CD4-positive, alpha-beta T cell treated with Interleukin-6 at 100 ng/mL for 8 hours (primary cell): ENCODE measurements around the gene DPEP1.
"Not testable (repeated sequence)": the region's sequence is repeated elsewhere in the genome, so short reads cannot be mapped to it uniquely, and the experiment has no call there.

ENCODE experiments used
- DNase-seq: peaks from one replicate; pipeline ENCODE4 v3.0.0-alpha.2; 2020; ENCODE audit warnings: mixed read lengths, low spot score

The DPEP1 gene

DNA sequence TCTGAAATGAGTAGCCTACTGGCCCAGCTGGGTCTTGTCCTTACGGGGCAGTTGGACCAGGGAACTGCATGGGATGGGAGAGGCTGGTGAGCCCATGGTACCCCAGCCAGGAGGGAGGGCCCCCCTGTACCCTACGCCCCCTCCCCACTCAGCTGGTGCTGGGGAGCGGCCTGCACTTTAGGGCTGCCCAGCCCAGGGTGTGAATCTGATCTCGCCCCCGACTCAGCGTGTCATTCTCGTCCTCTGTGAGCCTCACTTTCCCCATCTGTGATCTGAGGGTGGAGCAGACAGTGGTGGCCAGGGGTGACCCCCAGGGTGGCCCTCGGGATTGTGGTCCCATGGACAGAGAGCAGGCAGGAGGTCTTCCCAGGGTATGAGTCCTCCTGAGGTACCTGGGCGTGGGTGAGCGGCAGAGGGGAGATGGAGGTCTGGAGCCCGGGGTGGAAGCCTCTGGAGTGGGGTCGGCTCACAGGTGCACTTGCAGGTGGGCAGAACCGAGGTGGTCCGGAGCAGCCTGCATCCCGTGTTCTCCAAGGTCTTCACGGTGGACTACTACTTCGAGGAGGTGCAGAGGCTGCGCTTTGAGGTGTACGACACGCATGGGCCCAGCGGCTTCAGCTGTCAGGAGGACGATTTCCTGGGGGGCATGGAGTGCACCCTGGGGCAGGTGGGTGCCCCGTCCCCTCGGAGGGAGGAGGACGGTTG lies 36.2 kb upstream of the DPEP1 start:
- no peak for DNase-seq

DNA sequence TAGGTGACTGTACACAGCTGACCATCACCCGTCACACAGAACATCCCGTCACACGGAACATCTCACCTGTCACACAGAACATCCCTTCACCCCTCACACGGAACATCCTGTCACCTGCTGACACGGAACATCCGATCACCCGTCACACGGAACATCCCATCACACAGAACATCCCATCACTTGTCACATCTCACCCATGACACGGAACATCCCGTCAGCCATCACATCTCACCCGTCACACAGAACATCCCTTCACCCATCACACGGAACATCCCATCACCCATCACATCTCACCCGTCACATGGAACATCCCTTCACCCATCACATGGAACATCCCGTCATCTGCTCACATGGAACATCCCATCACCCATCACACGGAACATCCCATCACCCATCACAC lies 34.1 kb upstream of the DPEP1 start:
- no peak for DNase-seq

DNA sequence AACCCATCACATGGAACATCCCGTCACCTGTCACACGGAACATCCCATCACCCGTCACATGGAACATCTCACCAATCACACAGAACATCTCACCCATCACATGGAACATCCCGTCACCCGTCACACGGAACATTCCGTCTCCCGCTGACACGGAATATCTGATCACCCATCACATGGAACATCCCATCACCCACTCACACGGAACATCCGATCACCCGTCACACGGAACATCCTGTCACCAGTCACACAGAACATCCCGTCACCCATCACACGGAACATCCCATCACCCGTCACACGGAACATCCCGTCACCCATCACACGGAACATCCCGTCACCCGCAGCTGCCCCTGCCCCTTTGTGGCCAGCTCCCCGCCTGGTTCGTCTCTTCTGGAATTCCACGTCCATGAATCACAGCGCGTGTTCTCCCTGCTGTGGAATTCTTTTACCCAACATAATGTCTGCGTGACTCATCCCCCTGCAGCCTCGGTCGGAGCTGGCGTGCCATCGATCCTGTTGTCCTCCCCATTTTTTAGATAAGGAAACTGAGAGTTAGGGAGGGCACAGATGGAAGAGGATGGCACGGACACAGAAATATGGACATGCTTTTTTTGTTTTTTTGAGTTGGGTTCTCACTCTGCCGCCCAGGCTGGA lies 32.3 kb upstream of the DPEP1 start:
- DNase-seq, result no peak

DNA sequence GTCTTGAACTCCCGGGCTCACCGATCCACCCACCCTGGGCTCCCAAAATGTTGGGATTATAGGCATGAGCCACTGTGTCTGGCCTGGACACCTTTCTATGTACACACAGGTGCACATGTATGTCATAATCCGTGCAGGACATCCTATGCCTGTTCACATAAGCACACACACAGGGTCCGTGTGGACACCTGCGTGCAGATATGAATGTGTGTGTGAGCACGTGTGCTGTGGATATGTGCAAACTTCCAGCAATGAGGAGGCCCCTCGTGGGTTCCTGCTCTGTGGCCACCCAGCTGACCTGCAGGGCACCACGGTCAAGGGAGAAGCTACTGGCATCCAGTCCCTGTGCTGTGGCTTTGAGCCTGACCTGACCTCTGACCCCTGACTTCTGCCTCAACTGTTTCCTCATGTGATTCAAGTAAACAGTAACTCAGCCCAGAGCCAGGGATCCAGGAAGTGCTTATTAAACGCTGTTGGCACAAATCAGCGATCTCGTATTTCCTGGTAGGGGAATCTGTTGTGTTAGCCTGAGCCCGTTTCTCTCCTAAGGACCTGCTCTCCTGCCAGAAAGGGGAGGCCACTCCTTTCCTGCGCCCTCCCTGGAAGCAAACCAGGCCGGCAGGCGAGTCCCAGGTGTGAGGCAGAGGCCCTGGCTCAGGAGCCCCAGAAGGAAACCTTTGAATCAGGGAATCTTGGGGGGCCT lies 31.4 kb upstream of the DPEP1 start:
- DNase-seq, result no peak

DNA sequence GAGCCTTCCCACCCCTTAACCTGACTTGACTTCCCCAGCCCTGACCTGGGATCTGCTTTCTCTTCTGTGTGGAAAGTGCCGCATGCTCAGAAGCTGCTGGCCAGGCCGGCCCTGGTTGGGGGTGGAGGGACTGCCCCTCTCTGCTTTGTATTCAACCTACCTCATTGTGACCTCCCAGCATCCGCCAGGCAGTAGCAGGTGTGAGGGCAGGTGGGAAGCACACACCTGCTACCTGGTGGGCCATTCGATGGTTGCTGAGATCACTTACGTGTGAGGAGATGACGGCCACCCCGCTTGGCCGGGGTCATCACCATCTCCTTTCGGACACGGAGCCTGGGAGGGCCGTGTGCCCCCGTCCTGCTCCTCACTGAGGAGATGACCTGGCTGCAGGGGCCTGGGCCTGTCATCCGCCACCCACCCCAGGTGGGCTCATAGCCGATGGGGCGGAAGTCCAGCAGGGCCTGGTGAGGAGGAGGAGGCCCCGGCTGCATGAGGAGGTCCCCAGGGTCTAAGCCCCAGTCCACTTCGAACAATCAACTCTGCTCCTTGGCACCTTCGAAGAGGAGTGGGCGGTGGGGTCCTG lies 30.7 kb upstream of the DPEP1 start:
- DNase-seq, result no peak

DNA sequence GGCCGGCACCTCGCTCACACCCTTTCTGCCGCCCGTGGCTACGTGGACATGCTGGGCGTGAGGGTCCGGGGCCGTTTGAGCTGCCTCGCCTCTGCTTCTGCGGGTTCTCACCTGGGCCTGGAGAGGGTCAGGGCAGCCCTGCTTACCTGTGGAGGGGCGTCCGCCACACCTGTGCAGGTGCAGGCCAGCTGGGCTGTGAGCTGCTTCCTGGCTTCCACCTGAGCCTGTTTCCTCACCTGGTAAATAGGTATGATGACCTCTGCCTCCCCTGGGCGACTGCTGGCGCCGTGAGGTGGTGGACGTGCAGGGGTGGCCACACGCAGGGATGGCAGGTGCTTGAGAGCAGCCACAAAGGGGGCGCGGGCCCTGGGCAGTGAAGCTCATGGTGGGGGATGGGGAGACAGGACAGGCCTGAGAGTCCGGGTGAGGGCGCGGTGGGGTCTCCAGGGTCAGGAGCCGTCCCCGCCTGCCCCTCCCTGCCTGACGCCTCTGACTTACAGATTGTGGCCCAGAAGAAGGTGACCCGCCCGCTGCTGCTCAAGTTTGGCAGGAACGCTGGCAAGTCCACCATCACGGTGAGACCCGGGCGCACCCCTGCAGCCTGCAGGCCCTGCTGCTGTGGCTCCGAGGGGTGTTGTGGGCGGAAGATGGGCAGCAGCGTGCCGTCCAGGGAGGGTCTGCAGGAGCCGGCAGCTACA lies 30.1 kb upstream of the DPEP1 start:
- no peak for DNase-seq

DNA sequence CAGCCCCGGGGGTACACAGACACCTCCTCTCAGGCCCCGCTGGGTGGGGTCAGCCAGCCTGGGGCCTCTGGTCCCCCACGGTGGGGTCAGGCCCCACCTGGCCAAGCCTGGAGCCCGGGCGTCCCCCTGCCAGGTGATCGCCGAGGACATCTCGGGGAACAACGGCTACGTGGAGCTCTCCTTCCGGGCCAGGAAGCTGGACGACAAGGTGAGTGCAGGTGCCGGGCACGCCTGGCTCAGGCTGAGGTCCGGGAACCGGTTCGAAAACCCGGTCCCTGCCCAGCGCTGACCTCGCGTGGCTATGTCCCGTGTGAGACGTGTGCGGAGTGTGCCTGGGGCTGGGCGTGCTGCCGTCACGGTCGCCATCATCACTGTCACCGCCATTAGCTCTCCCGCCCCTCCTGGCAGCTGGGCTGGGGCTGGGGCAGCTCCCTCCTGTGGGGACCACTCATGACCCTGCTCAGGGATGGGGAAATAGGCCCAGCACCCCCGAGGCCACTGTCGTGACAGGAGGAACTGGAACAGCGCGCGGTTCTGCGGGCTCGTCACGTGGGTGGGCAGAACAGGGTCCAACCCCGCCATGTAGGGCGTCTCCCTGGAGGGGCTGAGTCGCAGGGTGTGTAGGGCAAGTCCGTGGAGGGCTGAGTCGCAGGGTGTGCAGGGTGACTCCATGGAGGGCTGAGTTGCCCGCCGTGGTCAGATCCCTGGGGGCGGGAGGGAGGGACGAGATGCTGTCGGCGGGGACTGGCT lies 29.4 kb upstream of the DPEP1 start:
- no peak for DNase-seq

DNA sequence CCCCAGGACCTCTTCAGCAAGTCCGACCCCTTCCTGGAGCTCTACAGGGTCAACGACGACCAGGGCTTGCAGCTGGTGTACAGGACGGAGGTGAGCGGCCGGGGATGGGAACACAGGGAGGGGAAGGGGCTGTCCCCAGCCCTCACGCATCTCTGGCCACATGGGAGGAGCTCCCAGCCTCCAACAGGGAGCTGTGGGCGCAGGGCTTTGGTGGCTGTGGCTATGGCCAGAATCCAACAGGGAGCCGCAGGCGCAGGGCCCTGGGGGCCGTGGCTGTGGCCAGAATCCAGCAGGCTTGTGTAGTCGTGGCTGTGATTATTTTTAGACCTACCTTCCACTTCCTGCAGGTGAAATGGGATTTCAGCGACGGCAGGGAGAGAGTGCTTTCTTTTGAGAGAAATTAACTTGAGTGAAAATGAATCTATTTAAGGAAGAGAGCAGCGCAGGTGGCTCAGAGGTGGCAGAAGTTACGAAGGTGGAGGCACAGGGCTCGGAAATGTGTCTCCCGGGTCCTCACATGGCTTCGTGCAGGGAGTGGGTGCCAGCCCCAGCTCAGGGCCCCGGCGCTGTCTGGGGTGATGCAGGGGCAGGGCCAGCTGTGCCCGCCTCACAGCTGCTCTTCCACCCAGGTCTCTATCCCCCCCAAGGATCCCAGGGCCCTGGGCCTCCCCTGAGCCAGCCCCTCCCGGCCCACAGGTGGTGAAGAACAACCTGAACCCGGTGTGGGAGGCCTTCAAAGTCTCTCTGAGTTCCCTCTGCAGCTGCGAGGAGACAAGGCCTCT lies 28.5 kb upstream of the DPEP1 start:
- DNase-seq, result no peak

DNA sequence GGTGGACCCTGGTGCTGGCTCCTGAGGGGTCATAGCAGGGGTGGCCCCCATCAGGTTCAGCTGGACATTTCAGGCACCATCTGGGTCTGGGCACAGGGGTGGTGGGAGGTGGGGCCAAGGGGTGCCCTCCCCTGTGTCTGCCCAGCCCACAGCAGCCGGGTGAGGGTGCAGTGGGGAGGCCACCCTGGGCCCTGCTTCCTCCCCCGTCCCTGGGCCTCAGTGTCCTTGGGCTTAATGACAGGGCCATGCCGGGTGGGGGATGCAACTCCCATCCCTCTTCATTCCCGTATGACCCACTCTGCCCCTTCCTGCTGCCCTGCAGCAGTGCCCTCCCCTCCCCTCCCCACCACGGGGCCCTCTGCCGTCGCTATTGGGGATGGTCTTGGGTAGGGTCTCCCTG lies 27.2 kb upstream of the DPEP1 start:
- DNase-seq, result no peak

DNA sequence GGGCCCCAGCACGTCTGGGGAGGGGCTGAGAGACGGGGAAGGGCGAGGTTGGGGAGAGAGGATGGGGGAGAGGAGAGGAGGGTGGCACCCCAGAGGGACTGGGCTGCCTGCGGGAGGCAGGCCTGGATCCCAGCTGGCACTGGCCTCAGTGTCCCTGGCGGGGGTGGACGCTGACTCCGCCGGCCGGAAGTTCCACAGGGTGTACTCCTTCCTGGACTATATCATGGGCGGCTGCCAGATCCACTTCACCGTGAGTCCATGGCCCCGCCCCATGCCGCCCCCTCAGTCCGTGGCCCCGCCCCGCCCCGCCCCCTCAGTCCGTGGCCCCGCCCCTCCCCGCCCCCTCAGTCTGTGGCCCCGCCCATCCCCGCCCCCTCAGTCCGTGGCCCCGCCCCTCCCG lies 26.6 kb upstream of the DPEP1 start:
- no peak for DNase-seq

DNA sequence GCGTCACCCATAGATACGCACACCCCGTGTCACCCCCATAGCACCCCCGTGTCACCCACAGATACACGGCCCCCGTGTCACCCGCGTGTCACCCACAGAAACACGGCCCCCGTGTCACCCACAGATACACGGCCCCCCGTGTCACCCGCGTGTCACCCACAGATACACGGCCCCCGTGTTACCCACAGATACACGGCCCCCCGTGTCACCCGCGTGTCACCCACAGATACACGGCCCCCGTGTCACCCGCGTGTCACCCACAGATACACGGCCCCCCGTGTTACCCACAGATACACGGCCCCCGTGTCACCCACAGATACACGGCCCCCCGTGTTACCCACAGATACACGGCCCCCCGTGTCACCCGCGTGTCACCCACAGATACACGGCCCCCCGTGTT lies 25.8 kb upstream of the DPEP1 start:
- not testable (repeated sequence) for DNase-seq

DNA sequence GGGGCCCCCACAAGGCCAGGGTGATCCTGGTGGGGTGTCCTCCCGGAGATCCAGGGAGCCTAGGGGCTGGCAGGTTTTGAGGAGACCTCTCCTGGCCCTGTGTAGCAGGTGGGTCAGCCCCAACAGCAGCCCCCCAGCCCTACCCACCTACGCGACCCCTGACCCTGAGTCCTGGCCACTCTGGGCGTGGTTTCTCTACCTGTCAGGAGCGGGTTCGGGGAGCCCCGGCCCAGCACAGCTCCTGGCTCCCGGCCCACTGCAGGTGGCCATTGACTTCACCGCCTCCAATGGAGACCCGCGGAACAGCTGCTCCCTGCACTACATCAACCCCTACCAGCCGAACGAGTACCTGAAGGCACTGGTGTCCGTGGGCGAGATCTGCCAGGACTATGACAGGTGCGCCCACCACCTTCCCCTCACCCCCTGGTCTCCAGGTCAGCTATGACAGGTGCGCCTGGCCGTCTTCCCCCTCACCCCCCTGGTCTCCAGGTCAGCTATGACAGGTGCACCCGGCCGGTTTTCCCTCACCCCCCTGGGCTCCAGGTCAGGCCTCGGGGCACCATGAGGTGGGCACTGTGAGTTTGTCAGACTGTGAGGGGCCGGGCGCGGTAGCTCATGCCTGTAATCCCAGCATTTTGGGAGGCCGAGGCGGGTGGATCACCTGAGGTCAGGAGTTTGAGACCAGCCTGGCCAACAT lies 24.9 kb upstream of the DPEP1 start:
- no peak for DNase-seq

DNA sequence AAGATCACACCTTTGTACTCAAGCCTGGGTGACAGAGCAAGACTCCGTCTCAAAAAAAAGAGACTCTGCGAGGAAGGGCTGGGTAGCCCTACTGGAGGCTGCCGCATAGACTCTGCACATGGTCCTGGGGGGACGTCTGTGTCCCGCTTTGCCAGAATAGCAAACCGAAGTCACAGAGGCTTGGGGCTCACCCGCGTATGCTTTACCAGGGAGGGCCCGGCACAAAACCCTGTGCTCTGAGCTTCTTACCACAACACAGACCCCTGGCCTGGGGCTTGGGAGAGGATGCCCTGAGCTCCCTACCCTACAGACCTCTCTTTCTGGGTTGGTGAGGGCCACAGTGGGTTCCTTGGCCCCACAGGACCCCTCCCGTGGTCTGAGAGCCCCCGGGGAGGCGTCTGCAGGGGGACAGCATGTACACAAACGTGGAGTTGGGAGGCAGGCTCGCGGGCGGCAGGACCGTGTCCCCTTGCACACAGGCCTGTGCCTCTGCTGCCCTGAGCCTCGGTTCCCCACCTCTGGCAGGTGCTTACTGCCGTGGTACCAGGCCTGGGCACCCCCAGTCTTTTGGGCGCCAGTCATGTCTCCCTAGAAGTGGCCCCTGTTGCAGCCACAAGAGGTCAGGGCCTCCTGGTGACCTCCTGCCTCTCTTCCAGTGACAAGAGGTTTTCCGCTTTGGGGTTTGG lies 24.1 kb upstream of the DPEP1 start:
- no peak for DNase-seq

DNA sequence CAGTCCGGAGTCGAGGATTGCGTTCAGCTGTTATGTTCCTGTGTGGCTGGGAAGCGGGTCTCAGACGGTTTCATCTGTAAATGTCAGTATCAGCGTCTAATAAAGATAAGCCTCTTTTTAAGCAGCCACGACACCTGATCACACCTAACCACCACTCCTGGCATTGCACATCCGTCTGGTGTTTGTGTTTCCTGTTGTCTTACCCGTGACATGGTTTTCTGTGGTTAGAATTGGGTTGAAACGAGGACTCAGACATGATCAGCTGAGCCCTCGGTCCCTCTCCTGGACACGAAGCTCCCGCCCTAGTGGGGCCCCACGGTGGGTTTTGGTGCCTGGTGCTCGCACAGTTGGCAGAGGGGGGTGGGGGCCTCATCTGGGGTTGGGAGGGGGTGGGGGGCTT lies 19.6 kb upstream of the DPEP1 start:
- DNase-seq, result peak; percentile 64

DNA sequence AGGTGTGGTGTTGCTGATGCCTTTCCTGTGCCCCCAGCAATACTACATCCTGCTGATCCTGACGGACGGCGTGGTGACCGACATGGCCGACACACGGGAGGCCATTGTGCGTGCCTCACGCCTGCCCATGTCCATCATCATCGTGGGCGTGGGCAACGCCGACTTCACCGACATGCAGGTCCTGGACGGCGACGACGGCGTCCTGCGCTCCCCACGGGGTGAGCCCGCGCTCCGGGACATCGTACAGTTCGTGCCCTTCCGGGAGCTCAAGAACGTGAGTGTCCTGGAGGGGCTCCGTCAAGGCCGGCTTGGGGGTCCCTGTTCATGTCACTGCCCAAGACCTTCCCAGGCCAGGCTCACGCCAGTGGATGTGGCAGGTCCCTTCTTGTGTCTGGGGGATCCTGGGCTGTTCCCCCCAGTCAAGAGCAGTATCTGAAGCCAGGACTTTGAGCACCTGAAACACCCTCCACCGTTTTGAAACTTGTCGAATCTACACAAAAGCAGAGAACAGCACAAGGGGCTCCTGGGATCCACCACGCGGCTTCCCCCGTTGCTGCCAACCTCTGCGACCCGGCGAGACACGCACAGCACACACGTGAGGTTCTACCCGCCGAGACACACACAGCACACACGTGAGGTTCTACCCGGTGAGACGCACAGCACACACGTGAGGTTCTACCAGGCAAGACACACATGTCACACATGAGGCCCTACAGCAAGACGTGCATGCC lies 17.9 kb upstream of the DPEP1 start:
- DNase-seq, result no peak

DNA sequence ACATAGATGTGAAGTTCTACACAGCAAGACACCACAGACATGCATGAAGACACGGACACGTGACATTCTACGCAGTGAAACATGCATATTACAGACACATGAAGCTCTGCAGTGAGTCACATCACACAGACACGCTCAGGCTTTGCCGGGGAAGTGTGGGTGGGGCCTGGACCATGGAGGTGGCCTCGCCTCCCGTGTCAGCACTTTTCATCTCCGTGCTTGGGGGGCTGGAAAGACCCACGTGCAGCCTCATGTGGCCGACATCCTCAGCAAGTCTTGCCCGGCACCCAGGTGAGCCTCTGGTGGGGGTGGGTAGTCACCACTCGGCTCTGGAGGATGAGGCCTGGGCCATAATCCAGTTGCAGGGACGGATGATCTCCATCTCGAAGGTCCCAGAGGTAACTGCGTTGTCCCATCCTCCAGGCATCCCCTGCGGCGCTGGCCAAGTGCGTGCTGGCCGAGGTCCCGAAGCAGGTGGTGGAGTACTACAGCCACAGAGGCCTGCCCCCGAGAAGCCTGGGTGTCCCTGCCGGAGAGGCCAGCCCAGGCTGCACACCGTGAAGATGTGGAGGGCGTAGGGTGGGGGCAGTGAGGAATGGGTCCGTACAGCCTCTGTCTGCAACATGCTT lies 17.3 kb upstream of the DPEP1 start:
- DNase-seq, result no peak

DNA sequence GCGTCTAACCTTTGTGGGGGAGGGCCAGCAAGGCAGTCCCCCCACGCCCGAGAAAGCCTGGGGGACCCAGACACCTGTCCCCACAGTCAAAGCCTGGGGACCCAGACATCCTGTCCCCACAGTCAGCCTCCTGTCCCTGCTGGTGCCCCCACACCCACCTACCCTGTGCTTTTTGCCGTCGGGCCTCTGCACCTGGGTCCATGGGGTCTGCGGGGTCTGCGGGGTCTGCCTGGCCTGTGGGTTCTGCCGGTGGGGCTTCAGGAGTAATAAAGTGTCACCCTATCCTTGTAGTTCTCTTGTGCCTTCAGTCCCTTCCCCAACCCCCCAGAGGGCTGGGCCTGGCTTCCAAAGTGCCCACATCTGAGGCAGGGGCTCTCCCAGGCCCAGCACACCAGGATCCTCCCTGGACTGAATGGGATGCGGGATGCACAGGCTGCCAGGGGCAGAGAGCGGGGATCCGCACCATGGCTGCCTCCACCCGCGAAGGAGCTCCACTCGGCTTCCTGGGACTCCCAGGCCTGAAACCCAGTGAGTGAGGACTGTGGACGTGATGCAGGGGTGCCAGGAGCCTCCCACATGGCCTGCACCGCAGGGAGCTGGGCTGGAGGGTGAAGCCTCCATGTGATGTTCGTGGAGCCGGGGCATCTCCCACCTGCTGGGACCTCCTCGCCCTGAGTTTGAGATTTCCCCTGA lies 16.3 kb upstream of the DPEP1 start:
- DNase-seq, result no peak

DNA sequence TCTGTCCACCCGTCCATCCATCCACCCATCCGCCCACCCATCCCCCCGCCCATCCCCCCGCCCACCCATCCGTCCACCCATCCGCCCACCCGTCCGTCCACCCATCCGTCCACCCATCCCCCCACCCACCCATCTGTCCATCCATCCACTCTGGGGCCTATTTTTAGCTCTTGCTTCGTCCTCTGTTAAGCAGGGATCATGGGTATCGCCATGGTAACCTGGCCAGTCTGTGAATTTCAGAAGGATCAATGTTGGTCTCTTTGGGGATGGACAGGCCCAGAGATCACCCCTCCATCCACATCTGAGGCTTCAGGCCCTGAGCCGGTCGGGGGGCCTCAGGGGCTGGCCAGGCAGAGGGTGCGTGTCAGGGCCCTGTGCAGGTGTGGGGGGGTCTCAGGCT lies 15.2 kb upstream of the DPEP1 start:
- no peak for DNase-seq
